Middle frontal gyrus (tissue), 1 donor: ENCODE data around the gene HHEX.
"Not testable (repeated sequence)": the region's sequence is repeated elsewhere in the genome, so short reads cannot be mapped to it uniquely, and the experiment has no call there.

ENCODE experiments used
- DNase-seq: peaks from one replicate; pipeline ENCODE4 v3.0.0-alpha.2; 2015; ENCODE audit warnings: low spot score; ENCODE audit errors: extremely low spot score

HHEX gene

GRCh38 chr10:92732958-92733357 is 43.2 kb downstream of the HHEX start:
- DNase-seq: no peak

GRCh38 chr10:92734301-92734700 is 44.5 kb downstream of the HHEX start:
- DNase-seq: no peak

- no peak for DNase-seq
Observed at GRCh38 chr10:92735938-92736337, 46.2 kb downstream of the HHEX start.

DNA sequence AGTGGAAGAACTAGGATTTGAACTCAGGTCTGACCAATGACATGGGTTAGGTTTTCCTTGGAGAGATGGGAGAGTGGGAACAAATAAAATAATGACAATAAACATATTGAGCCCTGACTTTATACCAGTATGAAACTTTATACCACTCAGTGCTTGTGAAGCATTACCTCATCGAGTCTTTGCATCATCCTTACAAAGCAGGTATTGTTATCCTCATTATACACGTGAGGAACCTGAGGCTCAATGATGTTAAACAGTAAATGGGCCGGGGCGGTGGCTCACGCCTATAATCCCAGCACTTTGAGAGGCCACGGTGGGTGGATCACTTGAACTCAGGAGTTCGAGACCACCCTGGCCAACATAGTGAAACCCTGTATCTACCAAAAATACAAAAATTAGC is 47.7 kb downstream of the HHEX start:
- no peak for DNase-seq

DNA sequence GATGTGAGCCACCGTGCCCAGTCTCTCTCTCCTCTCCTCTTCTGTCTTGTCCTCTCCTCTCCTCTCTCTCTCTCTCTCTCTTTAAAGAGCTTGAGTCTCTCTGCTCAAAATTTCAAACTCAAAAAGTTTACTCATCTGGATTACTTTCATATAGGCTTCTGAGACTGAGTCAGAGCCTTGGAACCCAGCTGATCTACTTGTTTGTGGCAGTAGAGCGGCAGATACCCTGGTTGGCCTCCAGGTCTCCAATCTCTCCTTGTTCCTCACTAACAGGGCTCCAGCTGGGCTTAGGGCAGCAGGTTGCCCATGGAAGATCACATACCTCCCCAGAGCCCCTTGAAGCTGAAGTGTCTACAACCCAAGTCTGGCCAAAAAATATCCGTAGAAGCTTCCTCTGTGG is 51.0 kb downstream of the HHEX start:
- DNase-seq: no peak

DNA sequence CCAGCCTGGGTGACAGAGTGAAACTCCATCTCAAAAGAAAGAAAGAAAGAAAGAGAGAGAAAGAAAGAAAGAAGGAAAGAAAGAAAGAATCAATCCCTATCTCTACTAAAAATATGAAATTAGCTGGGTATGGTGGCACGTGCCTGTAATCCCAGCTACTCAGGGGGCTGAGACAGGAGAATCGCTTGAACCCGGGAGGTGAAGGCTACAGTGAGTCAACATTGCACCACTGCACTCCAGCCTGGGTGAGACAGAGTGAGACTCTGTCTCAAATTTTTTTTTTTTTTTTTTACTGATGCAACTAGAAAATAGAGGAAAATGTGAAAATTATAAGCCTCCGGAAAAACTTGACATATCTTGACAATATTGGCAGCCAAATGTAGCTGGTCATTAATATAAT is 52.0 kb downstream of the HHEX start:
- DNase-seq: not testable (repeated sequence)

DNA sequence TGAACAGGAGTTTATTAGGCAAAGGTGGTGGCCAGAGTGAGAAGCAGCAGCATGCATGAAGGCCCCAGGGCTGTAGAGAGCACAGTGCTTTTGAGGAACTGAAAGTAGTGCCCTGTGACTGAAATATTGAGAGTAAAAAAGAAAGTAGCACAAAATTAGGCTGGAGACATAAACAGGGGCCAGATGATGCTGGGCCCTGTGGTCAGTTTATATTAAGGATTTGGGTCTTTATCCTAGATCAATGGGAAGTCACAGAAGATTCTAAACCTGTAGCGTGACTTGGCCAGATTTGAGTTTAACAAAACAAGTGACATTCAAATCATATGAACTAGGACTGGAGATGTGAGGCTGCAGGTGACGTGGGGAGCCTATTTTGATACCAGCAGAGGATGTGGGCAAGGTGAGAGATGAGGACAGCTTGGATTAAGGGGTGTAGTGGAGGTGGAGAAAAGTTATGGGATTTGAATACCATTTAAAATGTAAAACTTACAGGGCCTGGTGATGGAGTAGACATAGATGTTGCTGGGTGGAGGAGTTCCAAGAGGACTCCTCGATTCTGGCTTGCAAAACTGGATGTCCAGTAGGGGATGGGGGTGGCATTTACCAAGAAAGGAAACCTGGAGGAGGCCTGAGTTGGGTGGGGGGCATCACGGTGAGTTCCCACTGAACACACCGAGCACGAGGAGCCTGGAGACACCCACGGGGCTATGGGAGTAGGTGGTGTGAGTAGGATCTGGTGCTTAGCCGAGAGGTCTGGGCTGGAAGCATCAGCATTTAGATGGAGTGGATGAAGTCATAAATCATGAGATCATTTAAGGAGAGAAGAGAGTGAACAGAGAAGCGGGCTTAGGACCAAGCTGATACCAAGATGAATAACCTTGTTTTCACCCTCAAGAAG is 52.8 kb downstream of the HHEX start:
- no peak for DNase-seq
